H1 (cell line): Measurements from ENCODE around the gene CTBP2. TPM values are rescaled to one million over a fixed set of nuclear protein-coding genes. Genes with fewer than 3 reads are reported as not detected.

ENCODE experiments used
- polyA plus RNA-seq, 7 experiments: library from polyadenylated mRNA; depleted of rRNA in 3 of 7; stranded (reverse) in 5 of 7; unstranded in 2 of 7; fragments of >200 nt in 5 of 7; fragments of 200-250 nt in 2 of 7; gene quantifications; 1 replicate in 5 of 7; 2 replicates in 1 of 7; 4 replicates in 1 of 7; pipeline versions ENCODE4 v1.2.1 to v1.2.3, GENCODE V29; 2011 to 2013; ENCODE audit warnings: missing spikeins in 2 of 7, mixed read lengths in 2 of 7
- total RNA-seq: library from RNA; stranded (reverse); fragmentation: NEBNext Ultra II Directional; extraction: Animal tissue kit (Norgen Biotek cat#: 25700); gene quantifications from 2 replicates; pipeline ENCODE4 v1.2.1, GENCODE V29; 2021
- TF ChIP-seq, protein P1 (sequence below): IDR thresholded peaks from 2 replicates; pipeline ENCODE4 v1.6.1; 2011; ENCODE audit warnings: low read length, improper control_type of control experiment

The CTBP2 gene
- total and polyA plus RNA-seq, 2 of the 8 experiments (the other 6 are each of a cell fraction or from before 2014, with no cell fraction given), result 208 to 221 TPM

DNA sequence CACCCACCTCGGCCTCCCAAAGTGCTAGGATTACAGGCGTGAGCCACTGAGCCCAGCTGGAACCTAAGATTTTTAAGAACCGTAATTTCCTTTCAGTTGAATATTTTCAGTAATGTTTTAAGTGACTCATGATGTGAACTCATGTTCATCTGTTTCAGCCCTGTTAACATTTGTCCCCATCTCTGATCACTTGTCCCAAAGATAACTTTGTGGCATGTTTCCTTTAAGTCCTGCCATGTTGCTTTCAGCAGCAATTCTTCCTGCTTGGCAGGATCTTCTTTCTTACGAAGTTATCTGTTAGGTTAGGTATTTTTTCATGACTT lies 199.2 kb downstream of the CTBP2 start (continued):
- TF ChIP-seq, protein P1, sequence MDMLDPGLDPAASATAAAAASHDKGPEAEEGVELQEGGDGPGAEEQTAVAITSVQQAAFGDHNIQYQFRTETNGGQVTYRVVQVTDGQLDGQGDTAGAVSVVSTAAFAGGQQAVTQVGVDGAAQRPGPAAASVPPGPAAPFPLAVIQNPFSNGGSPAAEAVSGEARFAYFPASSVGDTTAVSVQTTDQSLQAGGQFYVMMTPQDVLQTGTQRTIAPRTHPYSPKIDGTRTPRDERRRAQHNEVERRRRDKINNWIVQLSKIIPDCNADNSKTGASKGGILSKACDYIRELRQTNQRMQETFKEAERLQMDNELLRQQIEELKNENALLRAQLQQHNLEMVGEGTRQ, result no peak
